GM19193 (cell line): Measurements from ENCODE around the gene MAFG.

ENCODE experiments used
- POLR2A ChIP-seq: IDR thresholded peaks from 4 replicates; pipeline ENCODE4 v1.6.1; 2011; ENCODE audit not compliant: insufficient read depth, insufficient read length; ENCODE audit errors: extremely low read depth

The MAFG gene

GRCh38 chr17:81948635-81949378 lies 21.3 kb upstream of the MAFG start:
- TF ChIP-seq POLR2A, result no peak

GRCh38 chr17:81947189-81947588 lies 19.7 kb upstream of the MAFG start, which contains the start of gene MYADML2:
Gene MYADML2, minus strand, starts transcription at chr17:81947233. Its CDS starts 5,492 bp downstream, at chr17:81941741.
- TF ChIP-seq POLR2A, result no peak

GRCh38 chr17:81944858-81945257 lies 17.3 kb upstream of the MAFG start:
- TF ChIP-seq POLR2A, result no peak

GRCh38 chr17:81942167-81942553 lies 14.6 kb upstream of the MAFG start:
- TF ChIP-seq POLR2A, result no peak

- TF ChIP-seq POLR2A, result no peak
Observed at GRCh38 chr17:81941484-81942166, 14.1 kb upstream of the MAFG start.

GRCh38 chr17:81940538-81941483 lies 13.3 kb upstream of the MAFG start:
- TF ChIP-seq POLR2A, result no peak

GRCh38 chr17:81939881-81940385 lies 12.4 kb upstream of the MAFG start:
- TF ChIP-seq POLR2A, result no peak

- TF ChIP-seq POLR2A, result no peak
Observed at GRCh38 chr17:81939218-81939617, 11.7 kb upstream of the MAFG start.

- TF ChIP-seq POLR2A, result no peak
Observed at GRCh38 chr17:81935709-81936084, 8.2 kb upstream of the MAFG start.

- TF ChIP-seq POLR2A, result no peak
Observed at GRCh38 chr17:81934850-81935708, 7.5 kb upstream of the MAFG start.

GRCh38 chr17:81934098-81934757 lies 6.7 kb upstream of the MAFG start:
- TF ChIP-seq POLR2A, result no peak

- no peak for TF ChIP-seq POLR2A
Observed at GRCh38 chr17:81933178-81933699, 5.7 kb upstream of the MAFG start.

GRCh38 chr17:81932333-81932983 lies 4.9 kb upstream of the MAFG start:
- no peak for TF ChIP-seq POLR2A
